Stomach smooth muscle (tissue), 2 donors: ENCODE results near the gene B4GALT5.
"Not testable (repeated sequence)": the region's sequence is repeated elsewhere in the genome, so short reads cannot be mapped to it uniquely, and the experiment has no call there.

ENCODE experiments used
- H3K27ac ChIP-seq: one replicate; pipeline ENCODE4 v1.7.0; 2013; ENCODE audit warnings: mild to moderate bottlenecking, low read length, inconsistent platforms
- H3K27me3 ChIP-seq, 2 donors: one replicate each; pipeline ENCODE4 v1.7.0; 2013; ENCODE audit warnings: low read length in 2 of 2; ENCODE audit not compliant: insufficient read depth in 2 of 2, control insufficient read depth in 1 of 2
- H3K36me3 ChIP-seq, 2 donors: one replicate each; pipeline ENCODE4 v1.7.0; 2013; ENCODE audit warnings: low read length in 2 of 2; ENCODE audit not compliant: control insufficient read depth in 2 of 2, insufficient read depth in 2 of 2
- H3K4me1 ChIP-seq: one replicate; pipeline ENCODE4 v1.7.0; 2013; ENCODE audit warnings: low read length; ENCODE audit not compliant: control insufficient read depth, insufficient read depth
- H3K4me3 ChIP-seq, 2 donors: one replicate each; pipeline ENCODE4 v1.7.0; 2013; ENCODE audit warnings: low read length in 2 of 2
- H3K9ac ChIP-seq, 2 donors: one replicate each; pipeline ENCODE4 v1.7.0; 2013; ENCODE audit warnings: low read length in 2 of 2, mild to moderate bottlenecking in 1 of 2
- H3K9me3 ChIP-seq, 2 donors: one replicate each; pipeline ENCODE4 v1.7.0; 2013; ENCODE audit warnings: low read length in 2 of 2; ENCODE audit not compliant: control insufficient read depth in 2 of 2
- donor health status: healthy.
- donor health status: Pancreatic carcinoma.

The B4GALT5 gene

DNA sequence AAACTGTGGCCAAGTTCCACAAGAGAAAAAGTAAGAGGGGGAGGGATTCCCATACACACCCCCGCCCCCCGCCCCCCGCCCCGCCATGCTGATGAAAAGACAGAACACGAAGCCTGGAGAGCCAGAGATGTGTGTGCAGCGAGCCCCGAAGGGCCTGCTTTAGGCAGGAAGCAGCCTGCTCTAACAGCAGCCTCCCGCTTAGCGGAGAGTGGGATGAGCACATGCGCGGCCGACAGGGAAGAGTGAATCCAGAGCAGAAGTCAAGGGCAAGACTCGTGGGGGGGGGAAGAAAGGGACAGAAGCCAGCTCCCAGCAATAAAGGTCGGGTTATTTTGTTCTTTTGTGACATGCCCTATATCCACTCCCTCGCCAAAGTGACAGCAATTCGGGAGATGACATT, 78.5 kb downstream of the B4GALT5 start:
- Histone ChIP-seq H3K9ac (peak overlapping the region in 1 of 2 donors; percentile 13), H3K4me1 (peaks cover 31% of the 10 kb centered on the region), H3K4me3 (peak overlapping the region in 1 of 2 donors; percentile 22), H3K27ac (peak overlapping the region; percentile 71), H3K9me3 (no peaks in the 10 kb centered on the region), H3K27me3 (no peaks in the 10 kb centered on the region), H3K36me3 (peaks cover 15 to 19% of the 10 kb centered on the region in 2 donors)

DNA sequence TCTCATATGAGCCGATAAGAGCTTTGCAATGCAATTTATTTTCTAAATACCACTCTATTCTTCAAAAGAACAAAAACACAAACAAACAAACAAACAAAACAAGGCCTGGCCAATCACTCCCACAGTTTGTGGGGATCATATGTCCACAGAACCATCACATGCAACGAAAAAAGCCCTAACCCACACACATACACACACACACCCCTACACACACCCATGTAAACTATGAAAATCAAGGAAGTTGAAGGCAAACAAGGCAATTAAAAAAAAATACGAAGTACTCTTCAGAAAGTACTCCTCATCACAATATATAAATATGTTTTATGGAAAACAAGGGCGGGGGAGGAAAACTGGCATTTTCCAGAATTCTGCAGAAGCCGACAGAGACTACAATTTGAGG, 79.6 kb downstream of the B4GALT5 start:
- Histone ChIP-seq H3K36me3 (peaks cover 9 to 11% of the 10 kb centered on the region in 2 donors), H3K9ac (no peak overlapping the region), H3K4me1 (peaks cover 31% of the 10 kb centered on the region), H3K4me3 (no peak overlapping the region), H3K27ac (peak overlapping the region; percentile 71), H3K9me3 (no peaks in the 10 kb centered on the region), H3K27me3 (no peaks in the 10 kb centered on the region)

DNA sequence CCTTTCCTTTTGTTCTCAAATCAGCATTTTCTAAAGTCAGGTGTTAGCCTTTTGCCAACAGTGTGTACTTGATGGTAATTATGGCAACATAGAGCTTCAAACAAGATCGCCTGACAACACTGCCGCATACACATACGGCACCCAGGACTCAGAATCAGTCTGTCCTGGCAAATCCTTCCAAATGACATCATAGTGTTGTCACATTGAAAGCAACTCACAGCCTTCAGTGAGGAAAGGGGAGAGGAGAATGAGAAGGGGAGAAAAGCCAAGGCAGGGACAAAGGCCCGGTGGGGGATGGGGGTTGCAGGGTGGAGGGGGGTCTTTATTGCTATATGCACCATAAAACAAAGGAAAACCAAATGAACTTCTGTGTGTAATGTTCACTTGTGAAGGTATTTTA, 80.0 kb downstream of the B4GALT5 start:
- Histone ChIP-seq H3K9me3 (no peaks in the 10 kb centered on the region), H3K9ac (no peak overlapping the region), H3K27ac (no peak overlapping the region), H3K36me3 (peaks cover 9 to 11% of the 10 kb centered on the region in 2 donors), H3K4me3 (no peak overlapping the region), H3K27me3 (no peaks in the 10 kb centered on the region), H3K4me1 (peaks cover 31% of the 10 kb centered on the region)

DNA sequence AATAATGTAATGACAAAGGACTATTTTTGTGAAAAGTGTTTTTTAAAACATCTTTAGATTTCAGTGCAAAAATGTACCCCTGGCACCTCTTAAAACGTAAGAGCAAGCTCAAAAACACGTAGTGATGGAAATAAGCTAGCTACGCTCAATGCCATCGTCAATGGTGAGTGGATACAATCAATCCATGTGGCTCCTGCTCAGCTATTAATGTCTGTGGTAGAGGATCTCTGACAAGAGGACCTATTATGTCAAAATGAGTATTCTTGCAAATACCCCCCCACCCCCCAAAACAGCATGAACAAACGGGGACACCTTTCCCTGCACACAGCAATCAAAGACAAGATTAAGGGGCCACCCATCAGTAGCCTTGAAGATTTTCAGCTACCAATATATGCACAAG, 80.7 kb downstream of the B4GALT5 start:
- H3K4me3 ChIP-seq = no peak overlapping the region
- H3K27me3 ChIP-seq = no peaks in the 10 kb centered on the region
- no peaks in the 10 kb centered on the region for H3K9me3 ChIP-seq
- peaks cover 9 to 11% of the 10 kb centered on the region in 2 donors for H3K36me3 ChIP-seq
- peaks cover 31% of the 10 kb centered on the region for H3K4me1 ChIP-seq
- H3K9ac ChIP-seq = no peak overlapping the region
- no peak overlapping the region for H3K27ac ChIP-seq

DNA sequence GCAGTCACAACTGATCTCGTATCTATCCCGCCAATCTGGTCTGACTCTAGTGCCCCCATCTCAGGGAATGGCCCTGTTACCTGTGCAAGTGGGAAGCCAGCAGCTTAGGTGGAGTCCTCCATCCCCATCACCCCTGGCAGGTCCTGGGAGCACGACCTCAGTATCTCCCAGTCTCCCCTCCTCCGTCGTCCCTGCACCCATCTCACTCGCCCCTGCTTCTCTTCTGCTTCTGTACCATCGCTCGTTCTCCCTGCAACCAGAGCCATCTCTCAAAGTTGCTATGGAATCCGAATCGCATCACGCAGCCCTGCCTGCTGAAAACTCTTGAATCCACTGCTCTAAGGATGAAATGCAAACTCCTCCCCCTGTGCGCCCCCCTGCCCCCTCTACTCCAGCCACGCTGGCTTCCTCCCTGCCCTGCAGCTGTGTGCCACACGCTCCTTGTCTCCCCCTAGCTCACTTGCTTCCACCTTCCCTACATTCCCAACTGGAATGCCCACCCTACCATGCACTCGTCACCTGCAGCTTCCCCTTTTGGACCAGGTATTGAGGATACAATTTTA, 81.7 kb downstream of the B4GALT5 start:
- H3K9ac ChIP-seq = no peak overlapping the region
- no peaks in the 10 kb centered on the region for H3K9me3 ChIP-seq
- H3K27me3 ChIP-seq = no peaks in the 10 kb centered on the region
- peaks cover 9 to 10% of the 10 kb centered on the region in 2 donors for H3K36me3 ChIP-seq
- no peak overlapping the region for H3K27ac ChIP-seq
- no peak overlapping the region for H3K4me3 ChIP-seq
- H3K4me1 ChIP-seq = peaks cover 31% of the 10 kb centered on the region

DNA sequence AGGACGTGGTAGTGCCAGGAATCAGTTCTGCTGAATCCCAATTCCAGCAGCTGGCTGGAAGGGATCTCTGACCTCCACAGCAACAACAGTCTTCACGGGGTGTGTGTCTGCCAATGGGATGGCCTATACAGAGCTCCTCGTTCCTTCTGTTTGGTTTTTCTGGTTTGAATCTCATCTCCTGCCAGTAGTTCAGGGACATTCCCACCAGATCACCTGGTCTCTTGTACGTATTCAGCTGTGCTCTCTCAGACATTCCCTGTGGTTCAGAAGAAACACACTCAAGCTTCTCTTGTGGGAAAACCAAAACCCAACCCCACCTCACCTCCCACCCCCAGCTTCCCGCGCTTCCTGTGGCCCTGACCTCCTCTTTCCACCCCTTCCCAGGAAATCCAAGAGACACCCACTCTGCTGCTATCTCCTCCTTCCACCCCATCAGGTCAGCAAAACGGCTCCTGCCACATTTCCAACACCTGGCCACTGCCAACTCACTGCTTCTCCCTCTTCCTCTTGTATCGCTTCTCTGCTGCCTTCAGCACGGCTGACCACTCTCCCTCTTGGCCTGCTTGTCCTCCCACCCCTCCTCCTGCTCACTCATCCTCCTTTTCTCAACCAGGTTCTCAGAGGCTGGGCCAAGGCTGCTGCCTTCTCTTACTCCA, 82.5 kb downstream of the B4GALT5 start:
- Histone ChIP-seq H3K36me3 (peaks cover 6% of the 10 kb centered on the region in 2 donors), H3K9ac (no peak overlapping the region), H3K27ac (peak overlapping the region; percentile 11), H3K4me1 (peaks cover 23% of the 10 kb centered on the region), H3K4me3 (no peak overlapping the region), H3K9me3 (no peaks in the 10 kb centered on the region), H3K27me3 (no peaks in the 10 kb centered on the region)

DNA sequence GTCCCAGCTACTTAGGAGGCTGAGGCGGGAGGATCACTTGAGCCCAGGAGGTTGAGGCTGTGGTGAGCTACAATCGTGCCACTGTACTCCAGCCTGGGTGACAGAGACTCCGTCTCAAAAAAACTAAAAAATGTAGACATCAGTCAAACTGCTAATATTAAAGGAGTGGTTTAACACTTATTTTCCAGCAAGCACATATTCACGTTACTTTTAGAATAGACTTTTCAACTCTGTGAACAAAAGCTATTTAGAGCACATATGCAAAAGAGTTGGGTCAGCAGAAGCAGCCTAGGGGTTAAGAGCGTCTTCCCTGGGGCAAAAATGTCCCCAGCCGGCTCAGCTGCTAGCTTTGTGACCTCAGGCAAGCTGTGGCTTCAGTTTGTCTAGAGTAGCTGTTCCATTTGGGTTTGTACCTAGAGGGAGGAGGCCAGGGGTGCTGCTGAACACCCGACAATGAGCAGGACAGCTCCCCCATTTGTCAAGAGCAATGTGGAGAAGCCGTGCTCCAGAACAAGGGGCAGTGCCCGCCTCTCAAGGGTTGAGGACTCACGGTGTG, 83.2 kb downstream of the B4GALT5 start:
- Histone ChIP-seq H3K4me3 (no peak overlapping the region), H3K36me3 (no peaks in the 10 kb centered on the region), H3K27ac (peak overlapping the region; percentile 18), H3K27me3 (no peaks in the 10 kb centered on the region), H3K9ac (no peak overlapping the region), H3K9me3 (no peaks in the 10 kb centered on the region), H3K4me1 (peaks cover 16% of the 10 kb centered on the region)

DNA sequence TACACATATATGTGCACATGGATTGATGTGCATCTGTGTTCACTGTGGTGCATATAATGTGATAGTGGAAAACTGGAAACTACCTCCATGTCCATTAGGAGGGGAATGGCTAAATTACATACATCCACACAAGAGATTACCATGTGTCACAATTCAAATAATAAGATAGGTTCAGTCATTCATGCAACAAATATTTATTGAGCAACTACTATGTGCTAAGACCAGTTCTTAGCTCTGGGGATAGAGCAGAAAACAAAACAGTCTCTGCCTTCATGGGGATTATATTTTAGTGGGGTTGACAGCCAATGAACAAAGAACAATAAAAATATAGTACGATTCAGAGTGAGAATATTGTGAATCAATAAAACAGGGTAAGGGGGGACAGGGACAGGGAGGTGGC, 84.1 kb downstream of the B4GALT5 start:
- Histone ChIP-seq H3K36me3 (no peaks in the 10 kb centered on the region), H3K9me3 (no peaks in the 10 kb centered on the region), H3K27me3 (no peaks in the 10 kb centered on the region), H3K27ac (no peak overlapping the region), H3K4me1 (peaks cover 13% of the 10 kb centered on the region), H3K4me3 (no peak overlapping the region), H3K9ac (no peak overlapping the region)

DNA sequence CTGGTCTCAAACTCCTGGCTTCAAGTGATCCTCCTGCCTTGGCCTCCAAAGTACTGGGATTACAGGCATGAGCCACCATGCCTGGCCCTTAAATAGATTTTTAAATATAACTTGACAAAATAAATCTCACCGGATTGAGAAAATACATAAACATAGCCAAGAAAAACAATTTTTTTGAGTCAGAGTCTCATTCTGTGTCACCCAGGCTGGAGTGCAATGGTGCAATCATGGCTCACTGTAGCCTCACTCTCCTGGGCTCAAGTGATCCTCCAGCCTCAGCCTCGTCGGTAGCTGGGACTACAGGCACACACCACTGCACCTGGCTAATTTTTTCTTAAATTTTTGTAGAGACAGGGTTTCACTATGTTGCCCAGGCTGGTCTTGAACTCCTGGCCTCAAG, 85.4 kb downstream of the B4GALT5 start:
- H3K36me3 ChIP-seq, H3K9me3 ChIP-seq, H3K4me3 ChIP-seq, H3K27me3 ChIP-seq, H3K9ac ChIP-seq, H3K27ac ChIP-seq: not testable (repeated sequence)
- peaks cover 13% of the 10 kb centered on the region for H3K4me1 ChIP-seq

DNA sequence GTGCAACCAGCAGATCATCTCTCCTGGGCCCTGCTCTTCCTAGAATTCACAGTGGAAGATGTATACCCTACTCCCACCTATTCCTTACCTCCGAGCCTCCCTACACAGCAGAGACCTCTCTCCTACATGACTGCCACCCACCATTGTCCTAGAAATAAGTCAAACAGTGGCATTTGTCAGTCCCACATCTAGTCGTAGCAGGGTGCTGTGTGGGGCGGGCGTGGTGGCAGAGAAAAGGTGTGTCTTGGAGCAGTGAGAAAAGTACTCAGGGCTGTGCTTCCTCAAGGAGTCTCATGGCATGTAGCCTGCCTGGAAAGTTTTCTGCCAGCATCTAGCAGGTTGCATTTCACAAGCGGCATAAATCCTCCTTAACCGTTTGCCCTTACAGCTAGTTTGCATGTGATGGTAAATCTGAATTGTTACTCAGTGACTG, 86.3 kb downstream of the B4GALT5 start:
- no peak overlapping the region for H3K27ac ChIP-seq

DNA sequence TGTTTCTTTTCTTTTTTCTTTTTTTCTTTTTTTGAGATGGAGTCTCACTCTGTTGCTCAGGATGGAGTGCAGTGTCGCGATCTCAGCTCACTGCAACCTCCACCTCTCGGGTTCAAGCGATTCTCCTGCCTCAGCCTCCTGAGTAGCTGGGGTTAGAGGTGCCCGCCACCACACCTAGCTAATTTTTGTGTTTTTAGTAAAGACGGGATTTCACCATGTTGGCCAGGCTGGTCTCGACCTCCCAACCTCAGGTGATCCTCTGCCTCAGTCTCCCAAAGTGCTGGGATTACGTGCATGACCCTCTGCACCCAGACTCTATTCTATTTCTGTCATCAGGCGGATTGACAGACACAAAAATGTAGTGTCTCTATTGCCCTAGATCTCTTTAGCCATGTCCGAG, 88.7 kb downstream of the B4GALT5 start:
- H3K27ac ChIP-seq, H3K4me1 ChIP-seq, H3K27me3 ChIP-seq, H3K4me3 ChIP-seq, H3K36me3 ChIP-seq, H3K9ac ChIP-seq, H3K9me3 ChIP-seq: not testable (repeated sequence)

More for the DNA sequence above, 86.3 kb downstream of the B4GALT5 start:
- H3K36me3 ChIP-seq = no peaks in the 10 kb centered on the region
- no peak overlapping the region for H3K9ac ChIP-seq
- H3K4me1 ChIP-seq = peaks cover 13% of the 10 kb centered on the region
- H3K4me3 ChIP-seq = no peak overlapping the region
- peaks cover 0 to under 1% of the 10 kb centered on the region in 2 donors for H3K9me3 ChIP-seq
- no peaks in the 10 kb centered on the region for H3K27me3 ChIP-seq
